Activated CD4-positive, alpha-beta T cell treated with anti-CD3 and anti-CD28 coated beads, Interleukin-10, Interleukin-2, amounts not matched to agents 100 ng/mL and 50 ng/mL, durations not matched to agents 16 hours and 8 hours (primary cell): ENCODE data around the gene NRTN.
"Not testable (repeated sequence)": the region's sequence is repeated elsewhere in the genome, so short reads cannot be mapped to it uniquely, and the experiment has no call there.

Experiments used
- DNase-seq: peaks from one replicate; pipeline ENCODE4 v3.0.0-alpha.2; 2020

The NRTN gene

DNA sequence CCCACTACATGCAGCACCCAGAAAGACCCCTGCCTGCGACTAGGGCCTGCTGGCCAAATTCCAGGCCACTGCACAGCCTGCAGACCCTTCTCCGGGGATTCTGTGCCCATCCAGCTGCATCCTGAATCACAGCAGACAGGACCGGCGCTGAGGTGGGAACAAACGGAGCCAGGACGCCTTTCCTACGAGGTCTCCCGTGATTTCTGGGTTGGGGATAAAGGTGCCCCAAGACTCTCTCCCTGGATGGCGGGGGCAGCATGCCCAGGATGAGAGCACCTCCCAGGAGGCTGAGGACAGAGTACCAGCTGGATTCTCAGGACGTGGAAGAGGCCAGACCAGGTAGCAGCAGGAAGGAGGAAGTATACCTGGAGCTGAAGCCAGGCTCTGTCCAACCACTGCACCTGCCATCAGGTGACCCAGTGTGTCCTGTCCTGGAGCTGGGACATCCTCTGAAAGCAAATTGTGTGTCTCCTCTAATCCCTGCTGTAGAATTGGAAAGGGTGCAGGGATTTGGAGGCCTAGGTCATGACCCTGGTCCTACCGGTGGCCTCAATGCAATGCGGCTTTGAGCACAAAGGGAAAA lies 68.8 kb downstream of the NRTN start:
- DNase-seq: no peak

DNA sequence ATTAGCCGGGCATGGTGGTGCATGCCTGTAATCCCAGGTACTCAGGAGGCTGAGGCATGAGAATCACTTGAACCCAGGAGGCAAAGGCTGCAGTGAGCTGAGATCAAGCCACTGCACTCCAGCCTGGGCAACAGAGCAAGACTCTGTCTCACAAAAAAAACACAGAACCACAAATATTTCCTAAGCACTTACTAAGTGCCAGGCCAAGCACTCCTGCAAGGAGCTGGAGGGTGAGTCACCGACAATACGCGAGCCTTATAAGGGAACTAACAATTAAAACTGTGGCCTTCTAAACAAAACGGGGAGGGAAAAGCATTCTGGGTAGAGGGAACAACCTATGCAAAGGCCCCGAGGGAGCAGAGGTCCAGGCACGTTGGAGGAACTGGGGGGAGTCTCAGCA lies 69.6 kb downstream of the NRTN start:
- DNase-seq: not testable (repeated sequence)

- DNase-seq: no peak
Observed at GRCh38 chr19:5877427-5877826, 72.6 kb downstream of the NRTN start.

DNA sequence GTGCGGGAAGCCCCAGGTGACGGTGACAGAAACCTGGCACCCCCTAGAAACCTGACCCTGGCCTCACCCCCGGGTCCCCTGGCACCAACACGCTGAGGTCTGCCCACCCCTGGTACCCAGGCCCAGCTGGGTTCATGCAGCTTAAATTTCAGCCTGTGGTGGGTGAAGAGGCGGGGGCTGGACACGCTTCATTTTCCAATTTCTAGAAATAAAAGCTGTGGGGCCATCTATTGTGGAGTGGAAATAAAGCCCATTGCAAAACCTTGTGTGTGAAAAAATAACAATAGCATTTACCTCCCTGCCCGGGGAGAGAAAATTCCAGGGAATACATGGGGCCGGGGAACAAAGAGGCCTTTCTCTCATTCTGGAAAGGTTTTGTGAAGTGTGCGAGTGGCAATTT lies 73.0 kb downstream of the NRTN start:
- no peak for DNase-seq
